SH-SY5Y (cell line): Measurements from ENCODE around the gene EFNA2.

Source experiments
- GATA2 ChIP-seq: IDR thresholded peaks from 2 replicates; pipeline ENCODE4 v1.6.1; 2011; ENCODE audit warnings: mild to moderate bottlenecking, low read depth, low read length
- GATA3 ChIP-seq: IDR thresholded peaks from 2 replicates; pipeline ENCODE4 v1.6.1; 2011; ENCODE audit warnings: low read depth, mild to moderate bottlenecking, low read length, moderate library complexity

DNA sequence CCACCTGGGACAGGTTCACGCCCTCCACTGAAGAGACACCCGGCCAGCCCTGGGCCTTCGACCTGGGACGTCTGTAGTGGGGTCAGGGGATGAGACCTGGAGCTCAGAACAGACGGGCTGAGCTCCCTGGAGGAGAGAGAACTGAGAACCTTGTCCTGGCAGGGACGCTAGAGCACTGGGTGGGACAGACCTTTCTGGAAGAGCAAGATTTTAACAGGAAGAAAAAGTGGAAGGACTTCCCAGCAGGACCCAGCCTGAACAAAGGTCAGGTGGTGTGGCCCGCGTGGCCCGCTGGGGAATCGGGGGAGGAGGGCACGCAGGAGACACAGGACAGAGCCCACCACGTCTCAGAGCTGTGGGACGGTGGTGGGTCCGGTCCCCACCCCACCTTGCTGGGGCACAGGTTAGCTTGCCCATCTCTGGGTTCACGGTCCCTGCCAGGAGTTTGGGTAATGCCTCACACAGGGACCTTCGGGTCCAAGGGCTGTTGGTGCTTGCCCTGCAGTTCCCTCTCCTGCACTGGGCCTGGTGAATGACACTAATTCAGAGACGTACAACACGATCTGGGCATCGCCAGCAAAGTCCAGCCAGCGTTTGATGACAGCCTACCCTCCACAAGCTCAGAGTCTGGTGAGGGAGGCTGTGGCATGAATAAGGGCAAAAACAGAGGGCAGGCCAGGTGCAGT, 1.2 kb upstream of the EFNA2 start:
- TF ChIP-seq GATA2, result no peak
- TF ChIP-seq GATA3, result no peak
